ACC112 (cell line): ENCODE data around the gene SMIM8.

Experiments used
- H2AFZ ChIP-seq: fragments of 200-600 bp; sonication (generic); one replicate; pipeline ENCODE4 v1.6.0; 2017; ENCODE audit warnings: antibody characterized with exemption, low read length; ENCODE audit not compliant: unreplicated experiment
- H3K27ac ChIP-seq: fragments of 200-600 bp; sonication (generic); 2 replicates; pipeline ENCODE4 v1.5.1; 2014; ENCODE audit warnings: low read depth, mild to moderate bottlenecking, antibody characterized with exemption, low read length, moderate library complexity
- H3K27me3 ChIP-seq: fragments of 200-600 bp; sonication (generic); 2 replicates; pipeline ENCODE4 v1.6.1; 2014; ENCODE audit warnings: mild to moderate bottlenecking, antibody characterized with exemption, low read length, moderate library complexity, mixed read lengths; ENCODE audit not compliant: insufficient read depth
- H3K36me3 ChIP-seq: fragments of 200-600 bp; sonication (generic); 2 replicates; pipeline ENCODE4 v1.6.1; 2016; ENCODE audit warnings: mild to moderate bottlenecking, antibody characterized with exemption, low read length, moderate library complexity, mixed read lengths; ENCODE audit not compliant: insufficient read depth
- H3K4me1 ChIP-seq: fragments of 200-600 bp; sonication (generic); one replicate; pipeline ENCODE4 v1.6.1; 2016; ENCODE audit warnings: low read length, mixed read lengths; ENCODE audit not compliant: insufficient read depth, unreplicated experiment, control insufficient read depth
- H3K4me3 ChIP-seq: fragments of 200-600 bp; sonication (generic); 2 replicates; pipeline ENCODE4 v1.5.1; 2014; ENCODE audit warnings: mild to moderate bottlenecking, low read depth, low read length
- H3K79me2 ChIP-seq: fragments of 200-600 bp; sonication (generic); one replicate; pipeline ENCODE4 v1.6.0; 2016; ENCODE audit warnings: low read length; ENCODE audit not compliant: control insufficient read depth, unreplicated experiment, insufficient read depth

Gene SMIM8

GRCh38 chr6:87333591-87334181 is 11.3 kb downstream of the SMIM8 start:
- H3K27me3 ChIP-seq: no peaks in the 10 kb centered on the region
- H2AFZ ChIP-seq: no peak overlapping the region
- peaks cover 6% of the 10 kb centered on the region for H3K79me2 ChIP-seq
- H3K27ac ChIP-seq: no peak overlapping the region
- H3K4me1 ChIP-seq: no peaks in the 10 kb centered on the region
- no peak overlapping the region for H3K4me3 ChIP-seq
- H3K36me3 ChIP-seq: no peaks in the 10 kb centered on the region

GRCh38 chr6:87334683-87335082 is 12.3 kb downstream of the SMIM8 start:
- Histone ChIP-seq H3K36me3 (no peaks in the 10 kb centered on the region), H3K79me2 (peaks cover 4% of the 10 kb centered on the region), H3K4me1 (no peaks in the 10 kb centered on the region), H3K4me3 (no peak overlapping the region), H3K27me3 (no peaks in the 10 kb centered on the region), H3K27ac (no peak overlapping the region), H2AFZ (no peak overlapping the region)

GRCh38 chr6:87336367-87336766 is 14.0 kb downstream of the SMIM8 start:
- Histone ChIP-seq H3K4me1 (no peaks in the 10 kb centered on the region), H2AFZ (no peak overlapping the region), H3K79me2 (peaks cover 3% of the 10 kb centered on the region), H3K27me3 (no peaks in the 10 kb centered on the region), H3K27ac (no peak overlapping the region), H3K4me3 (no peak overlapping the region), H3K36me3 (no peaks in the 10 kb centered on the region)

- no peak overlapping the region for H2AFZ ChIP-seq
These were observed 17.8 kb downstream of the SMIM8 start for GRCh38 chr6:87340230-87340629.

GRCh38 chr6:87341158-87341557 is 18.8 kb downstream of the SMIM8 start:
- Histone ChIP-seq H3K4me1 (no peaks in the 10 kb centered on the region), H3K36me3 (no peaks in the 10 kb centered on the region), H3K27me3 (no peaks in the 10 kb centered on the region), H3K79me2 (no peaks in the 10 kb centered on the region), H2AFZ (no peak overlapping the region), H3K4me3 (no peak overlapping the region), H3K27ac (no peak overlapping the region)

More at GRCh38 chr6:87340230-87340629, 17.8 kb downstream of the SMIM8 start:
- H3K4me1 ChIP-seq: no peaks in the 10 kb centered on the region
- no peaks in the 10 kb centered on the region for H3K27me3 ChIP-seq
- H3K27ac ChIP-seq: no peak overlapping the region
- no peak overlapping the region for H3K4me3 ChIP-seq
- H3K36me3 ChIP-seq: no peaks in the 10 kb centered on the region
- no peaks in the 10 kb centered on the region for H3K79me2 ChIP-seq

GRCh38 chr6:87341899-87342298 is 19.5 kb downstream of the SMIM8 start:
- no peaks in the 10 kb centered on the region for H3K79me2 ChIP-seq
- no peak overlapping the region for H3K27ac ChIP-seq
- no peak overlapping the region for H3K4me3 ChIP-seq
- H3K36me3 ChIP-seq: no peaks in the 10 kb centered on the region
- H2AFZ ChIP-seq: no peak overlapping the region
- no peaks in the 10 kb centered on the region for H3K4me1 ChIP-seq
- H3K27me3 ChIP-seq: no peaks in the 10 kb centered on the region

GRCh38 chr6:87342829-87343228 is 20.4 kb downstream of the SMIM8 start:
- H3K27ac ChIP-seq: no peak overlapping the region
- no peaks in the 10 kb centered on the region for H3K36me3 ChIP-seq
- no peaks in the 10 kb centered on the region for H3K79me2 ChIP-seq
- no peak overlapping the region for H2AFZ ChIP-seq
- no peaks in the 10 kb centered on the region for H3K27me3 ChIP-seq
- H3K4me1 ChIP-seq: no peaks in the 10 kb centered on the region
- no peak overlapping the region for H3K4me3 ChIP-seq

GRCh38 chr6:87344731-87345130 is 22.3 kb downstream of the SMIM8 start, which contains the start of gene C6orf163:
TSS of gene C6orf163 (plus strand) at chr6:87344813. CDS start at chr6:87345100, 287 bp downstream.
- Histone ChIP-seq H2AFZ (no peak within 1 kb of the TSS), H3K27ac (no peak within 1 kb of the TSS), H3K36me3 (no peaks in the 10 kb centered on the region), H3K4me1 (no peaks in the 10 kb centered on the region), H3K79me2 (no peaks in the 10 kb centered on the region), H3K27me3 (no peaks in the 10 kb centered on the region), H3K4me3 (no peak within 1 kb of the TSS)

- no peaks in the 10 kb centered on the region for H3K27me3 ChIP-seq
- H3K27ac ChIP-seq: no peak overlapping the region
- H3K4me1 ChIP-seq: peaks cover 4% of the 10 kb centered on the region
These were observed 24.3 kb downstream of the SMIM8 start for GRCh38 chr6:87346700-87347099.

GRCh38 chr6:87349896-87350295 is 27.5 kb downstream of the SMIM8 start:
- Histone ChIP-seq H3K27ac (no peak overlapping the region), H3K27me3 (no peaks in the 10 kb centered on the region), H3K79me2 (no peaks in the 10 kb centered on the region), H3K36me3 (no peaks in the 10 kb centered on the region), H2AFZ (no peak overlapping the region), H3K4me3 (no peak overlapping the region), H3K4me1 (peaks cover 4% of the 10 kb centered on the region)

More at GRCh38 chr6:87346700-87347099, 24.3 kb downstream of the SMIM8 start:
- H3K36me3 ChIP-seq: no peaks in the 10 kb centered on the region
- no peak overlapping the region for H2AFZ ChIP-seq
- H3K4me3 ChIP-seq: no peak overlapping the region
- no peaks in the 10 kb centered on the region for H3K79me2 ChIP-seq

- no peak overlapping the region for H2AFZ ChIP-seq
These were observed 28.1 kb downstream of the SMIM8 start for GRCh38 chr6:87350516-87350915.

More at GRCh38 chr6:87350516-87350915, 28.1 kb downstream of the SMIM8 start:
- H3K36me3 ChIP-seq: no peaks in the 10 kb centered on the region
- no peaks in the 10 kb centered on the region for H3K27me3 ChIP-seq
- H3K4me1 ChIP-seq: peaks cover 4% of the 10 kb centered on the region
- H3K79me2 ChIP-seq: no peaks in the 10 kb centered on the region
- no peak overlapping the region for H3K4me3 ChIP-seq
- H3K27ac ChIP-seq: no peak overlapping the region
